Stomach (tissue), 4 donors: ENCODE measurements around the gene GLRA3.

Experiments used
- EP300 ChIP-seq: sonication (generic); formaldehyde crosslinking; IDR thresholded peaks from one replicate; pipeline ENCODE4 v1.6.1; 2017; ENCODE audit warnings: antibody characterized with exemption
- POLR2AphosphoS5 ChIP-seq, 3 donors: sonication (generic); formaldehyde crosslinking; IDR thresholded peaks; one replicate each; pipeline ENCODE4 v1.6.1; 2016; ENCODE audit warnings: antibody characterized with exemption in 3 of 3

DNA sequence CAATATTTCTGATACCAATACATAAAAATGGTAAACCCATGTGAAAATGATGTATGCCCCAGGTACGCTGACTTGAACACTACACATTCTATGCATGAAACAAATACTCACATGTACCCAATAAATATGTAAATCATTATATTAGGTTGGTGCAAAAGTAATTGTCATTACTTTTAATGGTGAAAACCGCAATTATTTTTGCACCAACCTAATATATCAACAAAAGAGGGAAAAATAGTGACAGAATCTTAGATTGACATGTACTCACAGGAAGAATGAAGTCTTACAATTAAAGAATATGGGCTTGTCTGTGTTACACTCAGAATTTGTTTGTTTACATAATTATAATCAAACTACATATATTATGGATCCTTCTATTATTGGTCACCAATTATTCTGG lies 82.3 kb downstream of the GLRA3 start:
- TF ChIP-seq EP300: no peak
- no peak for TF ChIP-seq POLR2AphosphoS5 (IDR thresholded peaks at IDR 0.05)
